Stimulated activated CD4-positive, alpha-beta T cell treated with anti-CD3 and anti-CD28 coated beads, Interleukin-1b, Interleukin-23, amount 100 ng/mL, for 48 hours (primary cell): ENCODE results near the gene CDK5RAP2.
"Not testable (repeated sequence)": the region's sequence is repeated elsewhere in the genome, so short reads cannot be mapped to it uniquely, and the experiment has no call there.

Experiments used
- DNase-seq: peaks from one replicate; pipeline ENCODE4 v3.0.0-alpha.2; 2020

Gene CDK5RAP2

GRCh38 chr9:120507936-120508510 is 71.9 kb downstream of the CDK5RAP2 start:
- no peak for DNase-seq

- DNase-seq = no peak
Measured at GRCh38 chr9:120505186-120505585, 74.8 kb downstream of the CDK5RAP2 start.

- DNase-seq = no peak
Measured at GRCh38 chr9:120500733-120501132, 79.2 kb downstream of the CDK5RAP2 start.

- not testable (repeated sequence) for DNase-seq
Measured at GRCh38 chr9:120497865-120498264, 82.1 kb downstream of the CDK5RAP2 start.

GRCh38 chr9:120496438-120496837 is 83.5 kb downstream of the CDK5RAP2 start:
- not testable (repeated sequence) for DNase-seq

- DNase-seq = no peak
Measured at GRCh38 chr9:120490888-120491595, 88.9 kb downstream of the CDK5RAP2 start.

- no peak for DNase-seq
Measured at GRCh38 chr9:120486835-120487234, 93.1 kb downstream of the CDK5RAP2 start.

- DNase-seq = no peak
Measured at GRCh38 chr9:120486347-120486746, 93.6 kb downstream of the CDK5RAP2 start.

GRCh38 chr9:120485788-120486187 is 94.2 kb downstream of the CDK5RAP2 start:
- DNase-seq = no peak

- no peak for DNase-seq
Measured at GRCh38 chr9:120484162-120484561, 95.8 kb downstream of the CDK5RAP2 start.

GRCh38 chr9:120482424-120483186 is 97.4 kb downstream of the CDK5RAP2 start:
- DNase-seq = no peak

- no peak for DNase-seq
Measured at GRCh38 chr9:120481846-120482245, 98.1 kb downstream of the CDK5RAP2 start.

- DNase-seq = no peak
Measured at GRCh38 chr9:120481248-120481647, 98.7 kb downstream of the CDK5RAP2 start.

- DNase-seq = no peak
Measured at GRCh38 chr9:120480707-120481106, 99.3 kb downstream of the CDK5RAP2 start.

- no peak for DNase-seq
Measured at GRCh38 chr9:120478208-120478607, 101.8 kb downstream of the CDK5RAP2 start.

GRCh38 chr9:120477534-120478001 is 102.4 kb downstream of the CDK5RAP2 start:
- peak; percentile 9 for DNase-seq

GRCh38 chr9:120475341-120475740 is 104.6 kb downstream of the CDK5RAP2 start:
- no peak for DNase-seq

GRCh38 chr9:120474591-120475243 is 105.2 kb downstream of the CDK5RAP2 start:
- no peak for DNase-seq

- no peak for DNase-seq
Measured at GRCh38 chr9:120473608-120474007, 106.4 kb downstream of the CDK5RAP2 start.

GRCh38 chr9:120465685-120466407 is 114.1 kb downstream of the CDK5RAP2 start:
- no peak for DNase-seq

- no peak for DNase-seq
Measured at GRCh38 chr9:120464887-120465421, 115.0 kb downstream of the CDK5RAP2 start.

- DNase-seq = no peak
Measured at GRCh38 chr9:120464176-120464886, 115.6 kb downstream of the CDK5RAP2 start.
